PC-3 (cell line): ENCODE data around the gene CNOT11.

Source experiments
- CTCF ChIP-seq: fragments of 300-600 bp; sonication (generic); conservative IDR thresholded peaks from 2 replicates; pipeline ENCODE4 v1.5.1; 2017; ENCODE audit warnings: antibody characterized with exemption, low read depth, mild to moderate bottlenecking, low read length
- EZH2 ChIP-seq: fragments of 300-600 bp; sonication (generic); IDR thresholded peaks from one replicate; pipeline ENCODE4 v1.6.1; 2017; ENCODE audit warnings: antibody characterized with exemption, mild to moderate bottlenecking, low read length; ENCODE audit not compliant: unreplicated experiment
- EZH2phosphoT487 ChIP-seq: fragments of 300-600 bp; sonication (generic); IDR thresholded peaks from 2 replicates; pipeline ENCODE4 v1.6.1; 2018; ENCODE audit warnings: mild to moderate bottlenecking, antibody characterized with exemption, low read length, borderline replicate concordance

GRCh38 chr2:101305035-101305434 is 52.3 kb downstream of the CNOT11 start:
- TF ChIP-seq CTCF (no peak), EZH2 (no peak), EZH2phosphoT487 (no peak)
